Endothelial cell of umbilical vein (primary cell): ENCODE measurements around the gene IL1RL1.

Experiments
- EZH2 ChIP-seq: IDR thresholded peaks from 2 replicates; pipeline ENCODE4 v1.6.1; 2012; ENCODE audit warnings: borderline replicate concordance, low read depth, mild to moderate bottlenecking, moderate library complexity, low read length, inconsistent platforms; ENCODE audit not compliant: severe bottlenecking
- TF ChIP-seq, protein P1 (sequence below), 2 donors: IDR thresholded peaks; 1 replicate in 1 of 2; 2 replicates in 1 of 2; pipeline ENCODE4 v1.5.1; 2011; ENCODE audit warnings: low read length in 2 of 2, mild to moderate bottlenecking in 2 of 2, moderate library complexity in 2 of 2, control low read depth in 1 of 2, inconsistent platforms in 1 of 2, low read depth in 1 of 2; ENCODE audit not compliant: insufficient read depth in 1 of 2; ENCODE audit errors: extremely low read depth in 1 of 2

DNA sequence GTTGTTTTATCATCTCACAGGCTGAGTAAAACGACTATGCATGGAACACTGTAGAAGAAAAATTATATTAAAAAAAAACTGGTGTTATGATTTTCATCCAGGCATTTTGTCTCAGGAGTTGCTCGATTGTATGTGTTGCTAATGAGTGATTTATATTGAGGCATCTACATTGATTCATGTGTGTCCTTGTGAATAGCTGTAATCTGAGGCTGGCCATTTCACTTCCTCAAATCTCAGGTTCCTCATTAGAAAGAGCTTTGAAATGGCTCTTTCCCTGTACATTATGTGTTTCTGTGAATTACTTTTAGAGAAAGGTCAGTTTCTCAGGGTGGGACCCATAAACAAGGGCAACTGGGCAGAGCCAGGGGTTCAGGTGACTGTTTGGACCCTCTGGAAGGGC is 46.6 kb downstream of the IL1RL1 start:
- TF ChIP-seq, protein P1, sequence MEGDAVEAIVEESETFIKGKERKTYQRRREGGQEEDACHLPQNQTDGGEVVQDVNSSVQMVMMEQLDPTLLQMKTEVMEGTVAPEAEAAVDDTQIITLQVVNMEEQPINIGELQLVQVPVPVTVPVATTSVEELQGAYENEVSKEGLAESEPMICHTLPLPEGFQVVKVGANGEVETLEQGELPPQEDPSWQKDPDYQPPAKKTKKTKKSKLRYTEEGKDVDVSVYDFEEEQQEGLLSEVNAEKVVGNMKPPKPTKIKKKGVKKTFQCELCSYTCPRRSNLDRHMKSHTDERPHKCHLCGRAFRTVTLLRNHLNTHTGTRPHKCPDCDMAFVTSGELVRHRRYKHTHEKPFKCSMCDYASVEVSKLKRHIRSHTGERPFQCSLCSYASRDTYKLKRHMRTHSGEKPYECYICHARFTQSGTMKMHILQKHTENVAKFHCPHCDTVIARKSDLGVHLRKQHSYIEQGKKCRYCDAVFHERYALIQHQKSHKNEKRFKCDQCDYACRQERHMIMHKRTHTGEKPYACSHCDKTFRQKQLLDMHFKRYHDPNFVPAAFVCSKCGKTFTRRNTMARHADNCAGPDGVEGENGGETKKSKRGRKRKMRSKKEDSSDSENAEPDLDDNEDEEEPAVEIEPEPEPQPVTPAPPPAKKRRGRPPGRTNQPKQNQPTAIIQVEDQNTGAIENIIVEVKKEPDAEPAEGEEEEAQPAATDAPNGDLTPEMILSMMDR (IDR thresholded peaks at IDR 0.05; ENCODE audit: extremely low read depth in 1 of 2, insufficient read depth in 1 of 2, low read depth in 1 of 2, low read length in 2 of 2): no peak
- no peak for TF ChIP-seq EZH2
